DMS79 treated with DMSO at 0.1 percent for 48 hours (cell line): ENCODE data around the gene RFLNA.
"Not testable (repeated sequence)": the region's sequence is repeated elsewhere in the genome, so short reads cannot be mapped to it uniquely, and the experiment has no call there.

ENCODE experiments used
- DNase-seq: peaks from one replicate; lab custom pipeline; 2025; lab: John Stamatoyannopoulos, UW

The RFLNA gene

GRCh38 chr12:124319368-124320050 is 24.6 kb downstream of the RFLNA start:
- no peak for DNase-seq

GRCh38 chr12:124321040-124321481 is 26.2 kb downstream of the RFLNA start:
- no peak for DNase-seq

GRCh38 chr12:124321556-124322270 is 26.8 kb downstream of the RFLNA start:
- no peak for DNase-seq

- no peak for DNase-seq
Observed at GRCh38 chr12:124322271-124322998, 27.5 kb downstream of the RFLNA start.

GRCh38 chr12:124322999-124323328 is 28.1 kb downstream of the RFLNA start:
- not testable (repeated sequence) for DNase-seq

GRCh38 chr12:124323771-124324530 is 29.1 kb downstream of the RFLNA start:
- no peak for DNase-seq

GRCh38 chr12:124324803-124325705 is 30.2 kb downstream of the RFLNA start:
- DNase-seq = no peak

- no peak for DNase-seq
Observed at GRCh38 chr12:124326104-124326503, 31.2 kb downstream of the RFLNA start.

- DNase-seq = no peak
Observed at GRCh38 chr12:124326871-124327270, 32.0 kb downstream of the RFLNA start.

- DNase-seq = no peak
Observed at GRCh38 chr12:124327362-124328043, 32.6 kb downstream of the RFLNA start.

GRCh38 chr12:124328116-124328515 is 33.2 kb downstream of the RFLNA start:
- DNase-seq = no peak

GRCh38 chr12:124328636-124329035 is 33.7 kb downstream of the RFLNA start:
- no peak for DNase-seq

- DNase-seq = no peak
Observed at GRCh38 chr12:124332058-124332672, 37.3 kb downstream of the RFLNA start.

- DNase-seq = no peak
Observed at GRCh38 chr12:124332900-124333299, 38.0 kb downstream of the RFLNA start.

- DNase-seq = no peak
Observed at GRCh38 chr12:124333724-124334123, 38.8 kb downstream of the RFLNA start.

- DNase-seq = no peak
Observed at GRCh38 chr12:124334266-124334665, 39.4 kb downstream of the RFLNA start.

- no peak for DNase-seq
Observed at GRCh38 chr12:124334976-124335375, 40.1 kb downstream of the RFLNA start.

GRCh38 chr12:124335426-124336183 is 40.7 kb downstream of the RFLNA start:
- DNase-seq = no peak

GRCh38 chr12:124336184-124336437 is 41.2 kb downstream of the RFLNA start:
- DNase-seq = no peak
